ENCODE results near the gene HMGCL.

HMGCL gene

GRCh38 chr1:23763041-23763577 is 62.1 kb downstream of the HMGCL start:
- TF ChIP-seq CTCF (IDR thresholded peaks at IDR 0.05): no peak
- Mint-ChIP-seq H3K27ac (peak overlapping the region; percentile 48), H3K9me3 (no peaks in the 10 kb centered on the region), H3K27me3 (ENCODE audit: low read depth, poor library complexity) (no peaks in the 10 kb centered on the region), H3K4me3 (no peak overlapping the region), H3K36me3 (ENCODE audit: low read depth) (peaks cover 60% of the 10 kb centered on the region), H3K4me1 (no peaks in the 10 kb centered on the region)
- DNase-seq: no peak

DNA sequence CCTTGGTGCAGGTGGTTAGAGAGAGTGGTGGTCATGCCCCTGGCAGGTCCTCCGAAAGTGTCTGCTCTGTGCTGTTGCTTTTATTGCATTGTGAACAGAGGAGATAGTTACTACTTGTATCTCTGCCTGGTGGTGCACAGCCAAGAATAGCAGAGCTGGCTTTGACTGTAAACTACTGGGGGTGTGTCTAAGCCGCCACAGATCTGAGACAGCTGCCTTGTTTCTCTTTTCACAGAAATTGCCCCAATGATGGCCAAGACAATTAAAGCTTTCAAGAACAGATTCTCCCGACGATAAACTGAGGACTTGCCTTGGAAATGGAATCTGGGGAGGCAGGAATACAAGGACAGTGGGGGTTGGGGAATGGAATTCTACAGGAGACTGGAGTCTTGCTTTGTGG is 66.0 kb downstream of the HMGCL start:
- no peaks in the 10 kb centered on the region for H3K4me1 Mint-ChIP-seq
- DNase-seq: no peak
- H3K4me3 Mint-ChIP-seq: no peak overlapping the region
- no peaks in the 10 kb centered on the region for H3K9me3 Mint-ChIP-seq
- TF ChIP-seq CTCF (IDR thresholded peaks at IDR 0.05): no peak
- peaks cover 67% of the 10 kb centered on the region for H3K36me3 Mint-ChIP-seq (ENCODE audit: low read depth)
- H3K27ac Mint-ChIP-seq: peak overlapping the region; percentile 83
- no peaks in the 10 kb centered on the region for H3K27me3 Mint-ChIP-seq (ENCODE audit: low read depth, poor library complexity)

- no peak overlapping the region for H3K4me3 Mint-ChIP-seq
- no peaks in the 10 kb centered on the region for H3K9me3 Mint-ChIP-seq
- H3K36me3 Mint-ChIP-seq (ENCODE audit: low read depth): peaks cover 65% of the 10 kb centered on the region
- peaks cover 3% of the 10 kb centered on the region for H3K27me3 Mint-ChIP-seq (ENCODE audit: low read depth, poor library complexity)
- no peak for TF ChIP-seq CTCF (IDR thresholded peaks at IDR 0.05)
- no peak overlapping the region for H3K27ac Mint-ChIP-seq
- DNase-seq: no peak
- H3K4me1 Mint-ChIP-seq: no peaks in the 10 kb centered on the region
These were observed 67.4 kb downstream of the HMGCL start for GRCh38 chr1:23757812-23758211.

DNA sequence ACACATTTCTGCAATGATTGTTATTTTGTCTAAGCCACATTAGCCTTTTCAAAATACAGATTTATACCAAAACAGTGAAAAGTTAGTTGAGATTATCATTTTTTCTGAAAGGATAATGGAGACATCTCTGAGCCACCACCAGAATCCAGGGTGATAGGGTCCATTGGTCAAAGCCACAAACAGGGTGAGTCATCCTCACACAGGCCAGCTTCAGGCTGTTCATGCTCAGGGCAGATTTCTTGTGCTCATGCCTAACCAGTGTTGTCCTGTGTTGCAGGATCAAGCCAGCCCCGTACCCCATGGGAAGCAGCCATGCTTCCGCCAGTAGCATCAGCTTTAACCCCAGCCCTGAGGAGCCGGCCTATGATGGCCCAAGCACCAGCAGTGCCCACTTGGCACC is 68.6 kb downstream of the HMGCL start:
- H3K27ac Mint-ChIP-seq: no peak overlapping the region
- no peaks in the 10 kb centered on the region for H3K4me1 Mint-ChIP-seq
- no peak for TF ChIP-seq CTCF (IDR thresholded peaks at IDR 0.05)
- peaks cover 61% of the 10 kb centered on the region for H3K36me3 Mint-ChIP-seq (ENCODE audit: low read depth)
- no peaks in the 10 kb centered on the region for H3K9me3 Mint-ChIP-seq
- DNase-seq: no peak
- no peak overlapping the region for H3K4me3 Mint-ChIP-seq
- peaks cover 3% of the 10 kb centered on the region for H3K27me3 Mint-ChIP-seq (ENCODE audit: low read depth, poor library complexity)

GRCh38 chr1:23752909-23753308 is 72.3 kb downstream of the HMGCL start:
- H3K36me3 Mint-ChIP-seq (ENCODE audit: low read depth): peaks cover 56% of the 10 kb centered on the region
- no peaks in the 10 kb centered on the region for H3K9me3 Mint-ChIP-seq
- H3K4me1 Mint-ChIP-seq: no peaks in the 10 kb centered on the region

More at GRCh38 chr1:23752909-23753308, 72.3 kb downstream of the HMGCL start:
- Mint-ChIP-seq H3K27me3 (ENCODE audit: low read depth, poor library complexity) (peaks cover 8% of the 10 kb centered on the region), H3K4me3 (no peak overlapping the region), H3K27ac (no peak overlapping the region)
- DNase-seq: no peak
- TF ChIP-seq CTCF (IDR thresholded peaks at IDR 0.05): no peak
